Cardiac fibroblast (primary cell): Measurements from ENCODE around the gene SMIM5.
"Not testable (repeated sequence)": the region's sequence is repeated elsewhere in the genome, so short reads cannot be mapped to it uniquely, and the experiment has no call there.

Source experiments
- DNase-seq, 2 donors: peaks; one replicate each; pipeline versions ENCODE4 v3.0.0 to v3.0.0-alpha.2; 2010; ENCODE audit warnings: low read depth in 2 of 2
- H3K4me3 ChIP-seq, 2 donors: replicated peaks in 1 of 2; 1 replicate in 1 of 2; 2 replicates in 1 of 2; pipeline ENCODE4 v1.5.1; 2011; ENCODE audit warnings: low read depth in 2 of 2, low read length in 2 of 2, mild to moderate bottlenecking in 2 of 2, moderate library complexity in 1 of 2
- TF ChIP-seq, protein P1 (sequence below): IDR thresholded peaks from one replicate; pipeline ENCODE4 v1.5.1; 2011; ENCODE audit warnings: low read depth, mild to moderate bottlenecking, low read length, inconsistent platforms

Gene SMIM5

GRCh38 chr17:75590314-75590761 is 42.9 kb upstream of the SMIM5 start:
- TF ChIP-seq, protein P1, sequence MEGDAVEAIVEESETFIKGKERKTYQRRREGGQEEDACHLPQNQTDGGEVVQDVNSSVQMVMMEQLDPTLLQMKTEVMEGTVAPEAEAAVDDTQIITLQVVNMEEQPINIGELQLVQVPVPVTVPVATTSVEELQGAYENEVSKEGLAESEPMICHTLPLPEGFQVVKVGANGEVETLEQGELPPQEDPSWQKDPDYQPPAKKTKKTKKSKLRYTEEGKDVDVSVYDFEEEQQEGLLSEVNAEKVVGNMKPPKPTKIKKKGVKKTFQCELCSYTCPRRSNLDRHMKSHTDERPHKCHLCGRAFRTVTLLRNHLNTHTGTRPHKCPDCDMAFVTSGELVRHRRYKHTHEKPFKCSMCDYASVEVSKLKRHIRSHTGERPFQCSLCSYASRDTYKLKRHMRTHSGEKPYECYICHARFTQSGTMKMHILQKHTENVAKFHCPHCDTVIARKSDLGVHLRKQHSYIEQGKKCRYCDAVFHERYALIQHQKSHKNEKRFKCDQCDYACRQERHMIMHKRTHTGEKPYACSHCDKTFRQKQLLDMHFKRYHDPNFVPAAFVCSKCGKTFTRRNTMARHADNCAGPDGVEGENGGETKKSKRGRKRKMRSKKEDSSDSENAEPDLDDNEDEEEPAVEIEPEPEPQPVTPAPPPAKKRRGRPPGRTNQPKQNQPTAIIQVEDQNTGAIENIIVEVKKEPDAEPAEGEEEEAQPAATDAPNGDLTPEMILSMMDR, result no peak
- H3K4me3 ChIP-seq, result no peak overlapping the region
- DNase-seq, result no peak

DNA sequence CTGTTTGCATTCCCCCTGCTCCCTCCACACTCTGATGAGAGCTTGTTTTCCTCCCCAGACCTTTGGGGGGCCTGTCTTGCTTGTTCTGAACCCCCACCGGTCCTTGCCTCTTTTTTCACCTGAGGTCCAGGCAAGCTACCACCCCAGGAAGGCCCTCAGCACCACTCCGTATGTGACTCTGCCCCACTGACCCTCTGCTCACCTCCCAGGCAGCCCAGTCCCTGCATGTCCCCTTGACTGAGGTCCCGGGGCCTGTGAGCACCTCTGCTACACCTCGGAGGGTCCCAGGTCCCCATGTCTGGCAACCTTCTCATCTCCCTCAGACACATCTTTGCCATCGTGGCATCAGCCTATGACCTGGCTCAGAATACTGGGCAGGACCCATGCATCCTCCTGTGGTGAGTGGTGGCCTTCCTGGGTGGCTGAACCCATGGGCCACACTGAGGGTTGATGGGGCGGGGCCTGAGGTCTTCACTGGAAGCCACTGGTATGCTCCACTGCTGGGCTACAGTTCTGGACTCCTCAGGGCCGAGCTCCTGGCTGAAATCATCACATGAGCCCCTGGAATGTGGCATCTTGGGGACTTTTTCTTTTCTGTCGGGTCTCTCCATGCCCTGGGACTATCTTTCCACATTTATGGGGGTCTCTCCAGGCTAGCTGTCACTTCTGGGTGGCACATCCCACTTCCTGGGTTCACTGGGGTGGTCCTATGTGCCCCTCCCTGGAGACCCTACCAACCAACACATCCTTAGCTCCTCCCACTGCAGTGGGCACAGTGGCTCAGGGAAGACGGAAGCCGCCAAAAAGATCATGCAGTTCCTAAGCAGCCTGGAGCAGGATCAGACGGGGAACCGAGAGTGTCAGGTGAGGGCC is 42.1 kb upstream of the SMIM5 start:
- H3K4me3 ChIP-seq, result no peak overlapping the region
- DNase-seq, result no peak
- TF ChIP-seq, protein P1, result no peak

DNA sequence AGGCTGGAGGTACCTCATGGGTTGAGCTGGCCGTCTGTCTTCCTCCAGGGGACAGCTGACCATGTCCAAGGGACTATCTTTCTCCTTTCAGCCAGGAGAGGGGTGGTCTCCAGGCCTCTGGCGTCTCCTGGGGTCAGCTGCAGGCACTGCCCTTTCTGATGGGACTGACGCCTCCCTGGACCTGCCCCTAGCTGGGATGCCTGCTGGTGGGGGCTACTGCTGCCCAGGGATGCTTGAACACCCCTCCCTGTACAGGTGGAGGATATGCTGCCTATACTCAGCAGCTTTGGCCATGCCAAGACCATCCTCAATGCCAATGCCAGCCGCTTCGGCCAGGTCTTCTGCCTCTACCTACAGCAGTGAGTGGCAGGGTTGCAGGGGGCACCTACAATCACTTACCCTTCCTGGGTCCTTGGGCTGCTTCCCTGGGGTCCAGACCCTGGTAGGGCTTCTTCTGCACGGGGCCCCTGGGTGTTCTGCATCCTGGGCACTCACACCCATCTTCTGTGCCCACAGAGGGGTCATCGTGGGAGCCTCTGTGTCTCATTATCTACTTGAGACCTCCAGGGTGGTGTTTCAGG is 41.4 kb upstream of the SMIM5 start:
- TF ChIP-seq, protein P1, result no peak

DNA sequence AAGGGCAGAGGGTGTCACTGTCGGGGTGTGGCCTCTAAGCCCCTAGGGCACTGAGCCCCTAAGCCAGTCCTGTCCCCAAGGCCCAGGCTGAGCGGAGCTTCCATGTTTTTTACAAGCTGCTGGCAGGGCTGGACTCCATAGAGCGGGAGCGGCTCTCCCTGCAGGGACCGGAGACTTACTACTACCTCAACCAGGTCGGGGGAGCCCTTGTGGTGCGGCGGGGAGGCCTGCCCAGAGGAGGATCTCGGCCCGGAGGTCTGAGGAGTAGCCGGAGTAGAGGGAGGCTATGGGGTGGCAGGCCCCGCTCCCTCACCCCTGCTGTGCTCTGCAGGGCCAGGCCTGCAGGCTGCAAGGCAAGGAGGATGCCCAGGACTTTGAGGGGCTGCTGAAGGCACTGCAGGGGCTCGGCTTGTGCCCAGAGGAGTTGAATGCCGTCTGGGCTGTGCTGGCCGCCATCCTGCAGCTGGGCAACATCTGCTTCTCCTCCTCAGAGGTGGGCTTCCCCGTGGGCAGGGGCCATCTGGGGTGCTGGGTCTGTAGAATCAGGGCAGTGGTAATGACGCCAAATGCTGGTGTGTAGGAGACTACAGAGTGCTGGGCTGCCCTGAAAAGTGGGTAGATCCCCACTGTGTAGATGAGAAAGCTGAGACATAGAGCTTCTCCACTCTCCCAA is 40.8 kb upstream of the SMIM5 start:
- no peak for DNase-seq
- no peak overlapping the region for H3K4me3 ChIP-seq
- TF ChIP-seq, protein P1, result no peak

More for the DNA sequence above, 41.4 kb upstream of the SMIM5 start:
- no peak for DNase-seq
- no peak overlapping the region for H3K4me3 ChIP-seq

DNA sequence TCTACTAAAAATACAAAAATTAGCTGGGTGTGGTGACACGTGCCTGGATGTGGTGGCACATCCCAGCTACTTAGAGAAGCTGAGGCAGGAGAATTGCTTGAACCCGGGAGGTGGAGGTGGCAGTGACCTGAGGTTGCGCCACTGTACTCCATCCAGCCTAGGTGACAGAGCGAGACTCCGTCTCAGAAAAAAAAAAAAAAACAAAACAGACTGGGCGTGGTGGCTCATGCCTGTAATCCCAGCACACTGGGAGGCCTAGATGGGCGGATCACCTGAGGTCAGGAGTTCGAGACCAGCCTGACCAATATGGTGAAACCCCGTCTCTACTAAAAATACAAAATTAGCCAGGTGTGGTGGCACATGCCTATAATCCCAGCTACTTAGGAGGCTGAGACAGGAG is 39.8 kb upstream of the SMIM5 start:
- not testable (repeated sequence) for DNase-seq, H3K4me3 ChIP-seq

DNA sequence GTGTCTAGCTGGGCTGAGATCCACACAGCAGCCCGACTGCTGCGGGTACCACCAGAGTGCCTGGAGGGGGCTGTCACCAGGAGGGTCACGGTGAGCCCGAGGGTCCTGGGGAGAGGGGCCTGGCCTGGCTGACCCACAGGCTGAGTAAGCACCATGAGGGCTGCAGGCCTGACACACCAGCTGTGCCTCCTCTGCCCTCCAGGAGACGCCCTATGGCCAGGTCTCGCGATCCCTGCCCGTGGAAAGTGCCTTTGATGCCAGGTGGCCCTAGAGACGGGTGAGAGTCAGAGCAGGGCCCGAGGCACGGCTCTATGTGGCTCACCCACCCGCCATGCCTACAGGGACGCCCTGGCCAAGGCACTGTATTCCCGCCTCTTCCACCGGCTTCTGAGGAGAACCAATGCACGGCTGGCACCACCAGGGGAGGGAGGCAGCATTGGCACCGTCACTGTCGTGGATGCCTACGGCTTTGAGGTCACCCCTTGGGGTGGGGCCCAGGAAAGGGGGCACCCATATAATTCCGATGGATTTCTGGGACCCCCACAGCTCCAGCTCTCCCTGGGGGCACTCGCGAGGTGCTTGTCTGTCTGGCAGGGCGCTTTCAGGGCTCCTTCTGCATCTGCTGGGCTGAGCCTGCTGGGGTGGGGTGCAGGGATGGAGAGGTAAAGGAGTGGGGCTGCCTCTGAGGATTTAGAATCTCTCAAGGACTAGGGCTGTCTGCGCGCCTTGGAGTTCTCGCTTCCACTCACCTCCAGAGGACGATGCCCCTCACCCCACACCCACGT is 38.5 kb upstream of the SMIM5 start:
- DNase-seq, result no peak
- H3K4me3 ChIP-seq, result no peak overlapping the region
- TF ChIP-seq, protein P1, result no peak
